ENCODE measurements around the gene KLHL24.

DNA sequence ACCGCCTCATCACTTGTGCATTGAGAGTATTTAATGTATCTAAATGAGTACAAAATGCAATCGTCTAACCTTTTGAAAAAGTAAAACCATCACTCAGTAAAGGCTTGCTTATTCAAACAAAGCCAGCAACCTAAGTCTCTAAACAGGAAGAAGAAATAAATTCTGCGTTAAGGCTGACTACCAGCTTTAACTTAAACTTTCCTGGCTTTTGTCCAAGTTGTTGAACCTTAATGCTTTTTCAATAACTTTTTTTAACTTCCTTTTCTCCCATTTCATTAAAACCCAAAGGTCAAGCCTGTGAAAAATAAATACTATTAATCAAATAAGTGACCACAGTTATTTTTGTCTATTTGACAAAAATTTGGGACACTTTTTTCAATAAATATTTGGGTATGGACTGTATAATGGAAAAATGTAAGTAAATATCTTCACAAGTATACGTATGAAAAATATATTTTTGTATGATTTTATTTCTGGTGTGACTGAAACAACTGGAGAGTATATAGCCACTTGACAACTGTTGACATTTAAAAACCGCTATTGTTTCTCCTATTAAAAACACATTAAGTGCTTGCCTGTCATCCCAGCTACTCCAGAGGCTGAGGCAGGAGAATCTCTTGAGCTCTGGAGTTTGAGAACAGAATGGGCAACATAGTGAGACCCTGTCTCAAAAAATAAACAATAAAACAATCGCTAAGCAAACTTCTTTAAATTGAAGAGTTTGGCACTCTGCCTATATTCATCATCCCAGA is 2.9 kb downstream of the KLHL24 start:
- TF ChIP-seq, protein P1, sequence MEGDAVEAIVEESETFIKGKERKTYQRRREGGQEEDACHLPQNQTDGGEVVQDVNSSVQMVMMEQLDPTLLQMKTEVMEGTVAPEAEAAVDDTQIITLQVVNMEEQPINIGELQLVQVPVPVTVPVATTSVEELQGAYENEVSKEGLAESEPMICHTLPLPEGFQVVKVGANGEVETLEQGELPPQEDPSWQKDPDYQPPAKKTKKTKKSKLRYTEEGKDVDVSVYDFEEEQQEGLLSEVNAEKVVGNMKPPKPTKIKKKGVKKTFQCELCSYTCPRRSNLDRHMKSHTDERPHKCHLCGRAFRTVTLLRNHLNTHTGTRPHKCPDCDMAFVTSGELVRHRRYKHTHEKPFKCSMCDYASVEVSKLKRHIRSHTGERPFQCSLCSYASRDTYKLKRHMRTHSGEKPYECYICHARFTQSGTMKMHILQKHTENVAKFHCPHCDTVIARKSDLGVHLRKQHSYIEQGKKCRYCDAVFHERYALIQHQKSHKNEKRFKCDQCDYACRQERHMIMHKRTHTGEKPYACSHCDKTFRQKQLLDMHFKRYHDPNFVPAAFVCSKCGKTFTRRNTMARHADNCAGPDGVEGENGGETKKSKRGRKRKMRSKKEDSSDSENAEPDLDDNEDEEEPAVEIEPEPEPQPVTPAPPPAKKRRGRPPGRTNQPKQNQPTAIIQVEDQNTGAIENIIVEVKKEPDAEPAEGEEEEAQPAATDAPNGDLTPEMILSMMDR (IDR thresholded peaks at IDR 0.05) = no peak
- no peak for TF ChIP-seq POLR2A (IDR thresholded peaks at IDR 0.05)

Data from thyroid gland (tissue), 4 donors.